ENCODE data around the gene PROSER3.

GRCh38 chr19:35816262-35816661, 58.3 kb downstream of the PROSER3 start:
- TF ChIP-seq, protein P1, sequence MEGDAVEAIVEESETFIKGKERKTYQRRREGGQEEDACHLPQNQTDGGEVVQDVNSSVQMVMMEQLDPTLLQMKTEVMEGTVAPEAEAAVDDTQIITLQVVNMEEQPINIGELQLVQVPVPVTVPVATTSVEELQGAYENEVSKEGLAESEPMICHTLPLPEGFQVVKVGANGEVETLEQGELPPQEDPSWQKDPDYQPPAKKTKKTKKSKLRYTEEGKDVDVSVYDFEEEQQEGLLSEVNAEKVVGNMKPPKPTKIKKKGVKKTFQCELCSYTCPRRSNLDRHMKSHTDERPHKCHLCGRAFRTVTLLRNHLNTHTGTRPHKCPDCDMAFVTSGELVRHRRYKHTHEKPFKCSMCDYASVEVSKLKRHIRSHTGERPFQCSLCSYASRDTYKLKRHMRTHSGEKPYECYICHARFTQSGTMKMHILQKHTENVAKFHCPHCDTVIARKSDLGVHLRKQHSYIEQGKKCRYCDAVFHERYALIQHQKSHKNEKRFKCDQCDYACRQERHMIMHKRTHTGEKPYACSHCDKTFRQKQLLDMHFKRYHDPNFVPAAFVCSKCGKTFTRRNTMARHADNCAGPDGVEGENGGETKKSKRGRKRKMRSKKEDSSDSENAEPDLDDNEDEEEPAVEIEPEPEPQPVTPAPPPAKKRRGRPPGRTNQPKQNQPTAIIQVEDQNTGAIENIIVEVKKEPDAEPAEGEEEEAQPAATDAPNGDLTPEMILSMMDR (IDR thresholded peaks at IDR 0.05): no peak
- TF ChIP-seq POLR2A (IDR thresholded peaks at IDR 0.05): no peak
